ENCODE data around the gene GRM8. TPM values are rescaled to one million over a fixed set of nuclear protein-coding genes. Genes with fewer than 3 reads are reported as not detected.
A peak's percentile ranks its signal among the peaks of the same experiment; 100 is the strongest.

The GRM8 gene
- total and polyA plus RNA-seq, 9 of the 15 experiments (the other 6 are each of a cell fraction or from before 2014, with no cell fraction given): 0.13 TPM; not detected in 7

DNA sequence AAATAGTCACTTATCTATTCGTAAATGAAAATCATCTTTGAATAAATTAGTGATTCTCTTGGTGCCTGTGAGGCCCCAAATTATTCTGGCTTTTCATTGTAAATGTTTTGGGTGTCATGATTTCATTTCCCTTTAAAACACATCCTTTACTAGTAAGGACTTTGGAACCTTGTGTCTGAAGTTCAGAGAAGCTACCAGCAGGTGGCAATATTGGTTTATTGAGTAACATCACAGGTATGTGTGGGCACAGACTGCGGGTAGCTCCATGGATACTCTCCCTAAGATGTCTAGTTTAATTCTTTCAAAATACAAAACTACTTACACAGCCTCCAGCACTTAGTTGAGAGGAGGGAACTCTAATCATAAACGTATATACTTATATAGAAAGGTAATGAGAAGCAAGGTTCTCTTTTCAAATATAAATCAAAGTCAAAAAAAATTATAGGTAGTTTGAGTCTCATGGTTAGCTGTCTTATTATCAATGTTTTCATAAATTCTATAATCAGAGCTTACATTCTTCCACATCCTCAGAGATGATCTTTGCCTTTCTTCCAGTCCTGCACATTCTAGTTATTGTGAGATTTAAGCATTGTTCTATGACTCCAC is 449.6 kb downstream of the GRM8 start (continued):
- TF ChIP-seq, protein P1, sequence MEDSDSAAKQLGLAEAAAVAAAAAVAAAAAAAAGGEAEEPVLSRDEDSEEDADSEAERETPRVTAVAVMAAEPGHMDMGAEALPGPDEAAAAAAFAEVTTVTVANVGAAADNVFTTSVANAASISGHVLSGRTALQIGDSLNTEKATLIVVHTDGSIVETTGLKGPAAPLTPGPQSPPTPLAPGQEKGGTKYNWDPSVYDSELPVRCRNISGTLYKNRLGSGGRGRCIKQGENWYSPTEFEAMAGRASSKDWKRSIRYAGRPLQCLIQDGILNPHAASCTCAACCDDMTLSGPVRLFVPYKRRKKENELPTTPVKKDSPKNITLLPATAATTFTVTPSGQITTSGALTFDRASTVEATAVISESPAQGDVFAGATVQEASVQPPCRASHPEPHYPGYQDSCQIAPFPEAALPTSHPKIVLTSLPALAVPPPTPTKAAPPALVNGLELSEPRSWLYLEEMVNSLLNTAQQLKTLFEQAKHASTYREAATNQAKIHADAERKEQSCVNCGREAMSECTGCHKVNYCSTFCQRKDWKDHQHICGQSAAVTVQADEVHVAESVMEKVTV (CRISPR knock-in tag; IDR thresholded peaks at IDR 0.05): peak; percentile 72
- no peak for TF ChIP-seq CEBPG (CRISPR knock-in tag; IDR thresholded peaks at IDR 0.05)
- 0 out of 4 replicates have a peak, but pooled peaks of 1 of the 2 experiments have one; percentile 49 for TF ChIP-seq CEBPG (tag; conservative IDR thresholded peaks at IDR 0.05 in 1 of 2, IDR thresholded peaks at IDR 0.05 in 1 of 2)
- TF ChIP-seq, protein P2, sequence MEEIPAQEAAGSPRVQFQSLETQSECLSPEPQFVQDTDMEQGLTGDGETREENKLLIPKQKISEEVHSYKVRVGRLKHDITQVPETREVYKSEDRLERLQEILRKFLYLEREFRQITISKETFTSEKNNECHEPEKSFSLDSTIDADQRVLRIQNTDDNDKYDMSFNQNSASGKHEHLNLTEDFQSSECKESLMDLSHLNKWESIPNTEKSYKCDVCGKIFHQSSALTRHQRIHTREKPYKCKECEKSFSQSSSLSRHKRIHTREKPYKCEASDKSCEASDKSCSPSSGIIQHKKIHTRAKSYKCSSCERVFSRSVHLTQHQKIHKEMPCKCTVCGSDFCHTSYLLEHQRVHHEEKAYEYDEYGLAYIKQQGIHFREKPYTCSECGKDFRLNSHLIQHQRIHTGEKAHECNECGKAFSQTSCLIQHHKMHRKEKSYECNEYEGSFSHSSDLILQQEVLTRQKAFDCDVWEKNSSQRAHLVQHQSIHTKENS (CRISPR knock-in tag; IDR thresholded peaks at IDR 0.05): no peak

DNA sequence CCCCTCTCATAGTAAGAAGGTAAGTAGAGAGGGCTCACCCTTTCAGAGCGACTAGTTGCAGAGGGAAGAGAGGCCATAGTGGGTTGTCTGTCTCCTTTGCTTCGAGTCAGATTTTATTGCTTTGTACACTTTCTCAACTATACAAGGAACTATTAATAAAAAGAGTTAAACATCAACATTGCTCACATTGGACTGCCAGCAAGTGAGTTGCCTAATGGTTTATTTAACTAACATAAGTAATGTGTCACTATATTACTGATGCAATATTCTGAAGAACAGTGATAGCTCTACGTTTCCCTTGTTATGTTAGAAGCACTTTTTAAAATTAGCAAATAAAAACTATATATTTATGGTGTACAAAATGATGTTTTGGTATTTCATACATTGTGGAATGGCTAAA is 451.0 kb downstream of the GRM8 start:
- BruUV-seq (replicated peaks): no TSS peak
- intact Hi-C loops (cut with micrococcal nuclease): loop anchor here (10.0 kb wide), 3 partner anchors 603 to 1403 kb away; no protein-coding TSS in a partner anchor
- no peak overlapping the region for H3K4me2 ChIP-seq (ENCODE audit: insufficient read depth, low read length)
- POLR2A ChIA-PET: no interaction called here
- WGBS (ENCODE audit: insufficient coverage, low coverage, missing lambda C conversion rate): 2% methylated on average over 3 of the region's 3 CpGs
- no peaks in the 10 kb centered on the region for H3K4me1 ChIP-seq (replicated peaks in 1 of 2; ENCODE audit: control insufficient read depth in 2 of 2, insufficient read depth in 2 of 2, low read length in 2 of 2)
- in situ Hi-C loops (cut with MboI): no loop called here
- H3K36me3 ChIP-seq (ENCODE audit: control insufficient read depth, insufficient read depth, low read length): no peaks in the 10 kb centered on the region
- no peaks in the 10 kb centered on the region for H3K79me2 ChIP-seq (ENCODE audit: control insufficient read depth, insufficient read depth, low read length)
- H3K27me3 ChIP-seq (ENCODE audit: control insufficient read depth in 2 of 2, insufficient read depth in 2 of 2, low read length in 2 of 2): no peaks in the 10 kb centered on the region
- CTCF ChIA-PET (ENCODE audit: low intra/inter-chr PET ratio): no interaction called here
- FAIRE-seq: no peak
- H3K9me3 ChIP-seq (replicated peaks; ENCODE audit: control insufficient read depth, insufficient read depth, low read depth, low read length): no peaks in the 10 kb centered on the region
- ATAC-seq: no peak
- no peak overlapping the region for H2AFZ ChIP-seq (ENCODE audit: low read depth, low read length)
- DNase-seq (ENCODE audit: extremely low read depth in 1 of 4, low spot score in 3 of 4): no peak
- no peak overlapping the region for H3K9ac ChIP-seq (ENCODE audit: insufficient read depth in 1 of 2, low read depth in 2 of 2, low read length in 2 of 2)
- H3K4me3 ChIP-seq: no peak overlapping the region
- H3K9me1 ChIP-seq (ENCODE audit: control insufficient read depth, insufficient read depth, low read length): no peaks in the 10 kb centered on the region
- H4K20me1 ChIP-seq (replicated peaks; ENCODE audit: control insufficient read depth, insufficient read depth, low read length): no peaks in the 10 kb centered on the region
- no peak overlapping the region for H3K27ac ChIP-seq (ENCODE audit: extremely low read depth, low read depth, low read length)
- TF ChIP-seq MEF2D (tag; conservative IDR thresholded peaks at IDR 0.05; ENCODE audit: low read depth) (no peak), LEF1 (IDR thresholded peaks at IDR 0.05) (no peak), ZNF224 (CRISPR knock-in tag; IDR thresholded peaks at IDR 0.05) (no peak), ZNF23 (CRISPR knock-in tag; IDR thresholded peaks at IDR 0.05) (no peak), STAG1 (CRISPR knock-in tag; IDR thresholded peaks at IDR 0.05; ENCODE audit: borderline replicate concordance) (no peak), MTA2 (IDR thresholded peaks at IDR 0.05; ENCODE audit: low read depth) (no peak)

Data from K562 (cell line).